Gastrocnemius medialis (tissue), 4 donors: ENCODE data around the gene SMAD2.

Experiments used
- POLR2A ChIP-seq, 2 donors: fragments of 450-650 bp; IDR thresholded peaks; one replicate each; pipeline ENCODE4 v1.6.1; 2017; ENCODE audit warnings: antibody characterized with exemption in 2 of 2, mild to moderate bottlenecking in 2 of 2, moderate library complexity in 2 of 2
- TF ChIP-seq, protein P1 (sequence below), 5 experiments: fragments of 450-650 bp in 3 of 5; fragments of 200-600 bp in 2 of 5; sonication (generic) in 2 of 5; IDR thresholded peaks in 4 of 5; conservative IDR thresholded peaks in 1 of 5; 1 replicate in 4 of 5; 2 replicates in 1 of 5; pipeline ENCODE4 v1.5.1; 2016 to 2019; ENCODE audit warnings: antibody characterized with exemption in 5 of 5, mild to moderate bottlenecking in 3 of 5, moderate library complexity in 3 of 5

- TF ChIP-seq, protein P1, sequence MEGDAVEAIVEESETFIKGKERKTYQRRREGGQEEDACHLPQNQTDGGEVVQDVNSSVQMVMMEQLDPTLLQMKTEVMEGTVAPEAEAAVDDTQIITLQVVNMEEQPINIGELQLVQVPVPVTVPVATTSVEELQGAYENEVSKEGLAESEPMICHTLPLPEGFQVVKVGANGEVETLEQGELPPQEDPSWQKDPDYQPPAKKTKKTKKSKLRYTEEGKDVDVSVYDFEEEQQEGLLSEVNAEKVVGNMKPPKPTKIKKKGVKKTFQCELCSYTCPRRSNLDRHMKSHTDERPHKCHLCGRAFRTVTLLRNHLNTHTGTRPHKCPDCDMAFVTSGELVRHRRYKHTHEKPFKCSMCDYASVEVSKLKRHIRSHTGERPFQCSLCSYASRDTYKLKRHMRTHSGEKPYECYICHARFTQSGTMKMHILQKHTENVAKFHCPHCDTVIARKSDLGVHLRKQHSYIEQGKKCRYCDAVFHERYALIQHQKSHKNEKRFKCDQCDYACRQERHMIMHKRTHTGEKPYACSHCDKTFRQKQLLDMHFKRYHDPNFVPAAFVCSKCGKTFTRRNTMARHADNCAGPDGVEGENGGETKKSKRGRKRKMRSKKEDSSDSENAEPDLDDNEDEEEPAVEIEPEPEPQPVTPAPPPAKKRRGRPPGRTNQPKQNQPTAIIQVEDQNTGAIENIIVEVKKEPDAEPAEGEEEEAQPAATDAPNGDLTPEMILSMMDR (IDR thresholded peaks at IDR 0.05 in 4 of 5, conservative IDR thresholded peaks at IDR 0.05 in 1 of 5) = no peak
- TF ChIP-seq POLR2A (IDR thresholded peaks at IDR 0.05) = no peak
These were observed 38.3 kb upstream of the SMAD2 start for GRCh38 chr18:47968721-47969120.
